MG63 (cell line): Measurements from ENCODE around the gene SOS2. TPM values are rescaled to one million over a fixed set of nuclear protein-coding genes. Genes with fewer than 3 reads are reported as not detected.

Source experiments
- DNase-seq: peaks from one replicate; pipeline ENCODE4 v3.0.0-alpha.2; 2020
- H3K27me3 ChIP-seq: fragments of 250-450 bp; sonication (Bioruptor Pico); 2 replicates; pipeline ENCODE4 v1.5.1; 2020; ENCODE audit warnings: mild to moderate bottlenecking, moderate library complexity
- H3K36me3 ChIP-seq: fragments of 250-450 bp; sonication (Bioruptor Pico); 2 replicates; pipeline ENCODE4 v1.5.1; 2020; ENCODE audit warnings: mild to moderate bottlenecking, moderate library complexity
- H3K4me3 ChIP-seq: fragments of 250-450 bp; sonication (Bioruptor Pico); 2 replicates; pipeline ENCODE4 v1.5.1; 2020; ENCODE audit warnings: mild to moderate bottlenecking, moderate library complexity
- H3K9me3 ChIP-seq: fragments of 250-450 bp; sonication (Bioruptor Pico); 2 replicates; pipeline ENCODE4 v1.5.1; 2020; ENCODE audit warnings: mild to moderate bottlenecking, moderate library complexity
- total RNA-seq: library from RNA; depleted of rRNA; stranded (reverse); fragments of >200 nt; shearing (Covaris generic); gene quantifications from 2 replicates; pipeline ENCODE4 v1.2.3, GENCODE V29; 2014; ENCODE audit warnings: low replicate concordance

Gene SOS2
- total RNA-seq, 1 experiment from 2014 or later = 3.4 TPM

DNA sequence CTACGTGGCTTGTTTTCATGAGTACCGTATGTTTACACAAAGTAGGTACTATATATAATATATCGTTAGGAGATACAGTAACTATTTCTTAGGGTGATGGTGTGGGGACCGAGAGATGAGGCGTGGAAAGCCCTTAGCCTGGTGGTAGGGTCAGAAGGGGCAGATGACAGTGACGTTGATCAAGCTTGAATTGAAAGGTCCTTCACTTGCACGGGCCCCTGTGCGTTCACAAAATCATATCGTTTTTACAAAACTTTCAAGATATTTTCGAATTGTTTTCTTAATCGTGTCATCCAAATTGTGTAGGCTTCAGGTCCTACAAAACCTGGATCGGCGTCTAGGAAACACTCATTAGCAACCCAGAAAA is 881 bp upstream of the SOS2 start:
- no peak for DNase-seq
- H3K4me3 ChIP-seq = peak overlapping the region; percentile 82
- no peaks in the 10 kb centered on the region for H3K9me3 ChIP-seq
- H3K27me3 ChIP-seq = no peaks in the 10 kb centered on the region
- H3K36me3 ChIP-seq = peaks cover 7% of the 10 kb centered on the region; the same call in 1 of the 2 replicates

DNA sequence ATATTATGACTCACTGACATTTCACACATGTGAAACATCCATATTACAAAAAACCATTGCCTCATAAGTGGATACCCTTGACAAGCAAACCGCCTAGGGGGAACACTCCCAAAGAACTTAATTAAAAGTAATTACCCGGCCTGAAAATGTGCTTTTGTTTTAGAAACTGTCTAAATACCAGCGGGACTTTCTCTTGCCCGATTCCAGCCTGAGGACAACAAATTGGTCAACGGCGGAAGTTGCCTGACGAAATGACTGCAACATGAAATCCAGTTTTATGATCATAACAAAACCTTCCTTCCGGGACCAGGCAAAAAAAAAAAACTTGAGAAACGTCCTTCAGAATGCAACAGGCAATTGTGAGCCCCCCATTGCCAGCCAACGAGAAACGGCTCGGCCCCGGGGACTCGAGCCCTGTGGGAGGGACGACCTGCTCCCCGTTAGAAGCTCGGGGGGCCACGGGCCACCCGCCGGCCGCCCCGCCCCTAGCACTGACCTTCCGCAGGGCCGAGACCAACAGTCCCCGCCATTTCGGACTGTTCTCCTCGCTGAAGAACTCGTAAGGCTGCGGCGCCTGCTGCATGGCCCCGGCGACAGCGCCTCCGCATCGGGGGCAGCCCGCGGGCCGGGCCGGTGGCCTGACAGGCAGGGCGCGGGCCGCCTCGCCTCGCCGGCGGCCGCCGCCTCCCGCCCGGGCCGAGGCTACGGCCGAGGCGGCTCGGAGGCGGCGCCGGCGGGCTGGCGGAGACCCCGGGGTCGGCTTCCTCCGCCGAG is 490 bp downstream of the SOS2 start:
- Histone ChIP-seq H3K4me3 (peak overlapping the region; percentile 82), H3K9me3 (no peaks in the 10 kb centered on the region), H3K27me3 (no peaks in the 10 kb centered on the region), H3K36me3 (peaks cover 7% of the 10 kb centered on the region; the same call in 1 of the 2 replicates)
- DNase-seq = peak; percentile 37

DNA sequence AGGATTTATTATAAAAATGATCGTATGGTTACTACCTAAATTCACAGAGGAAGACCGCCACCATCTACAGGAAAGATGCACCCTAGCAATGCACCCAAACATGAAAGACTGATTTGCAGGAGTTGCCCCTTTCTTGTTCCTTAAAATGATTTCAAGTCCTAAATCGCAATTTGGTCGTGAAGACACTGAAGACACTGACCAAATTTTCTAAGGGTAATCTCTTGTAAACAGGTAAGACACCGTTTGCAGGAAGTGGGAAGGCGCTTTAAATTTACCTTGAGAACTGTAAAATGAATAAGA is 1.0 kb downstream of the SOS2 start:
- Histone ChIP-seq H3K4me3 (peak overlapping the region; percentile 82), H3K9me3 (no peaks in the 10 kb centered on the region), H3K36me3 (peaks cover 7% of the 10 kb centered on the region; the same call in 1 of the 2 replicates), H3K27me3 (no peaks in the 10 kb centered on the region)
- DNase-seq = no peak

- H3K9me3 ChIP-seq = no peaks in the 10 kb centered on the region
- peaks cover 7% of the 10 kb centered on the region; the same call in 1 of the 2 replicates for H3K36me3 ChIP-seq
- H3K27me3 ChIP-seq = no peaks in the 10 kb centered on the region
- DNase-seq = no peak
- H3K4me3 ChIP-seq = peak overlapping the region; percentile 82
Observed at GRCh38 chr14:50229681-50230080, 1.7 kb downstream of the SOS2 start.

GRCh38 chr14:50228313-50228712 is 3.1 kb downstream of the SOS2 start:
- no peaks in the 10 kb centered on the region for H3K9me3 ChIP-seq
- H3K36me3 ChIP-seq = peaks cover 7% of the 10 kb centered on the region; the same call in 1 of the 2 replicates
- H3K27me3 ChIP-seq = no peaks in the 10 kb centered on the region
- no peak for DNase-seq
- no peak overlapping the region for H3K4me3 ChIP-seq

DNA sequence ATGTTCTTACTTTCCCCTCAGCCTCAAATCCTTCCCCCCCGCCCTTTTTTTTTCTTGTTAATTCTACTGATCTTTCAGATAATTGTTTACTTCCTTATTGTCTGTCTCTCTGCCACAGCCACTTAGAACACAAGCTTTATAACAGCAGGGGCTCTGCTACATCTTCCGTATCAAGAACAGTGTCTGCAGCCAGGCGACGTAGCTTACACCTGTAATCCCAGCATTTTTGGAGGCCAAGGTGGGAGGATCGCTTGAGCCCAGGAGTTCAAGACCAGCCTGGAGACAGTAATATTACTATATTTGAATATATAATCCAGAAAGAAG is 5.4 kb downstream of the SOS2 start:
- Histone ChIP-seq H3K9me3 (no peaks in the 10 kb centered on the region), H3K36me3 (peaks cover 7% of the 10 kb centered on the region; the same call in 1 of the 2 replicates), H3K4me3 (no peak overlapping the region), H3K27me3 (no peaks in the 10 kb centered on the region)
- DNase-seq = no peak

DNA sequence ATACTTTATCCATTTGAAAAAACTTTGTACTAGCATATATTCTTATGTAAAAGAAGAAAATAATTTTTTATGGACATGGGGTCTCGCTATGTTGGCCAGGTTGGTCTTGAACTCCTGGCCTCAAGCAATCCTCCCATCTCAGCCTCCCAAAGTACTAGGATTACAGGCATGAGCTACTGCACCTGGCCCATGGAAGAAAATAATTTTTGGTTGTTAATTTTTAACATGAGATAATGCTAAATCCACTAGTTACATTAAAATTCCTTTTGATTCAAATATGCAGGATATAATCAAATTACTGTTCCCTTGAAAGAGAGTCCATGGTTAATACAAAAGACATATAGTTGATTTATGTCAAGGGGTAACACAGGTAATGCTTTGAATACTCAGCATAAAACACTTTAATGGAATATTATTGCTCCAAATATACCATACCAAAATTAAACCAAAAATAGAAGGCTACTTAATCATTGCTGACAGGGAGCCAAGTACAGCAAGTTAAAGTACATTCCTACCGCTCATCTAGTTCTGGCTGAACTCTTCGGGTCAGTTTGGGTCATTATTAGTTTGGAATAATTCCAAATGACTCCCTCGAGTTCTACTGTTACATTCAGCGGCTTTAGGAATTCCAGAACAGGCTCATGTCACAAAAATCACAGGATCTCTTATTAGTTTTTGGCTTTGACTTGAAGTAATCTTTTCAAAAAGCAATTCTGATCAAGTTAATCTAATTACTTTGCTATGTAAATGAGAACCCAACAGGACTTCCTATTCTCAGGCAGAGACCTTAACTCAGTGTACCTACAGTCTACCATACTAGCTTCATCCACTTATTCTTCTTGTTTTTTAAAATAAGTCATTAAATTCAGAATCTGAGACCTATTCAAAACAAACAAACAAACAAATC is 6.1 kb downstream of the SOS2 start:
- Histone ChIP-seq H3K9me3 (no peaks in the 10 kb centered on the region), H3K36me3 (peaks cover 7% of the 10 kb centered on the region; the same call in 1 of the 2 replicates), H3K27me3 (no peaks in the 10 kb centered on the region), H3K4me3 (no peak overlapping the region)
- no peak for DNase-seq

GRCh38 chr14:50222055-50222613 is 9.2 kb downstream of the SOS2 start:
- Histone ChIP-seq H3K4me3 (no peak overlapping the region), H3K9me3 (no peaks in the 10 kb centered on the region), H3K36me3 (no peaks in the 10 kb centered on the region), H3K27me3 (no peaks in the 10 kb centered on the region)
- no peak for DNase-seq

- H3K9me3 ChIP-seq = no peaks in the 10 kb centered on the region
- no peak for DNase-seq
Observed at GRCh38 chr14:50218501-50218900, 12.9 kb downstream of the SOS2 start.

GRCh38 chr14:50215416-50215815 is 16.0 kb downstream of the SOS2 start:
- no peaks in the 10 kb centered on the region for H3K27me3 ChIP-seq
- no peak for DNase-seq
- H3K36me3 ChIP-seq = no peaks in the 10 kb centered on the region
- no peaks in the 10 kb centered on the region for H3K9me3 ChIP-seq
- H3K4me3 ChIP-seq = no peak overlapping the region

More at GRCh38 chr14:50218501-50218900, 12.9 kb downstream of the SOS2 start:
- Histone ChIP-seq H3K4me3 (no peak overlapping the region), H3K36me3 (no peaks in the 10 kb centered on the region), H3K27me3 (no peaks in the 10 kb centered on the region)

GRCh38 chr14:50213795-50214194 is 17.6 kb downstream of the SOS2 start:
- no peak overlapping the region for H3K4me3 ChIP-seq
- H3K9me3 ChIP-seq = no peaks in the 10 kb centered on the region
- DNase-seq = no peak
- no peaks in the 10 kb centered on the region for H3K36me3 ChIP-seq
- no peaks in the 10 kb centered on the region for H3K27me3 ChIP-seq

GRCh38 chr14:50212726-50213125 is 18.7 kb downstream of the SOS2 start:
- Histone ChIP-seq H3K27me3 (no peaks in the 10 kb centered on the region), H3K4me3 (no peak overlapping the region), H3K9me3 (no peaks in the 10 kb centered on the region), H3K36me3 (no peaks in the 10 kb centered on the region)
- no peak for DNase-seq

DNA sequence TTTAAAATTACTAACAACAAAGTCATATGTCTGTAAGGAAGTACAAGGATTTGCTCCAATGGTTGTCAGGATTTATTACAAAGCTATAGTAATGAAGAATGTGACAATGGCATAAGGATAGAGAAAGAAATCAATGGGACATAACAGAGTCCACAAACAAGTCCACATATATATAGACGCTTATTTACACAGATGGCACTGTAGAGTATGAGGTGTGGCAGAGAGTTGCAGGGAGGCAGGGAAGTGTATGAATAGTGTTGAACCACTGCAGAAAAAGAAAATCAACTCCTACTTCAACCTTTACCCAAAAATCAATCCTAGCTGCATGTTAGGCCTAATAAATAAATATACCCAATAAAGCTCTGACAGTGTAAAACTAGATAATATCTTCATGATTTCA is 21.3 kb downstream of the SOS2 start:
- Histone ChIP-seq H3K27me3 (no peaks in the 10 kb centered on the region), H3K9me3 (no peaks in the 10 kb centered on the region), H3K4me3 (no peak overlapping the region), H3K36me3 (no peaks in the 10 kb centered on the region)
- no peak for DNase-seq

DNA sequence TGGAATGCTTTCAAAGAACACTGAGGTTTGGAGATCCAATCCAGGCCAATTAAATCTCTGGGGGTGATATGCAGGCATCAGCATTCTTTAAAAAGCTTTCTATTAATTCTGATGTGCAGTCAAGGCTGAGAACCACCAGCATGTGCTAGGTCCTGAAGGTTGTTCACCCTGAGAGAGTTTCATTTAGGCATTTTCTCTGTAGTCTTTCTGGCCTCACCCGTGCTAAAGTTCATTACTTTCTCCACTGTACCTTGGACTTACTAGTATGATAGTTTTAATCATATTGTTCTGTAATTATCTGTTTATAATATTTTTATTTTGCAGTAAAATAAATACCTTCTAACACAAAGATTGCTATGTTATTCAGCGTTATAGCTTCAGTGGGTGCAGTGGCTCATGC is 32.9 kb downstream of the SOS2 start:
- Histone ChIP-seq H3K27me3 (no peaks in the 10 kb centered on the region), H3K4me3 (no peak overlapping the region), H3K9me3 (no peaks in the 10 kb centered on the region), H3K36me3 (peaks cover 4% of the 10 kb centered on the region)
- DNase-seq = no peak

DNA sequence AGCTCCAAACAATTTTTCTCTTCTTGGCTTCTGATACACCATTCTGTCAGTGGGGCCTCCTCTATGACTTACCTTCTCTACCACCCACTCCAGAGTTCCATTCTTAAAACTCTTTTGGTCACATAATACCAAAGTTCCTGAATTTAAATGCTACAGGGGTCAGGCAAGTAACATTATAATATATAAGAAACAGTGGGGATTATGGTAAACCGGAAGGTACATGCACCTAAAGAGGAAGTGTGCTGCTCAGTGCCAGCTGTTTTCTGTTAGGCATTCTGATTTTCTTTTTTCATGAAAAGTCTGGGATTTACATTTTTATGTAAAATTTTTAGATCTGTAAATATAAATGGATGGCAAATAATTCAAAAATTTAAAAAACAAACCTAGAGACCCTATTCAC is 39.9 kb downstream of the SOS2 start:
- H3K9me3 ChIP-seq = no peaks in the 10 kb centered on the region
- H3K36me3 ChIP-seq = no peaks in the 10 kb centered on the region
- DNase-seq = no peak
- H3K27me3 ChIP-seq = no peaks in the 10 kb centered on the region
- H3K4me3 ChIP-seq = no peak overlapping the region

DNA sequence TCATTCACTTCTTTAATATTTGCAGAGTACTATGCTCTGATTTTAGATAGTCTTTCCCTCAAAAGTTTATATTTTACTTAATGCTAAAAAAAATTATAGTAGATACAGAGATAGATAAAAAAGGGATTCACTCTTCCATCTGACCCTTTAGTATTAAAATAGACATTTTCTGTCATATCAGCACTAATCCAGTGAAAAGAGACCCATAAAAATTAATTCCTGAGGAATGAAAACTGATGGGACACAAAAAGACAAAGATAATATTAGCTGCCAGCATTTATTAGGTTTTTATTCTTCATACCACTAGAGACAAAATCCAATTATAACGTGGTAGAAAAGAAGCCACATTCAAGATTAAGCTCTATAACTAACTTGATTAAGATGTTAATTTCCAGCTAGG is 45.3 kb downstream of the SOS2 start:
- Histone ChIP-seq H3K9me3 (no peaks in the 10 kb centered on the region), H3K27me3 (no peaks in the 10 kb centered on the region), H3K4me3 (no peak overlapping the region), H3K36me3 (no peaks in the 10 kb centered on the region)
- DNase-seq = no peak

DNA sequence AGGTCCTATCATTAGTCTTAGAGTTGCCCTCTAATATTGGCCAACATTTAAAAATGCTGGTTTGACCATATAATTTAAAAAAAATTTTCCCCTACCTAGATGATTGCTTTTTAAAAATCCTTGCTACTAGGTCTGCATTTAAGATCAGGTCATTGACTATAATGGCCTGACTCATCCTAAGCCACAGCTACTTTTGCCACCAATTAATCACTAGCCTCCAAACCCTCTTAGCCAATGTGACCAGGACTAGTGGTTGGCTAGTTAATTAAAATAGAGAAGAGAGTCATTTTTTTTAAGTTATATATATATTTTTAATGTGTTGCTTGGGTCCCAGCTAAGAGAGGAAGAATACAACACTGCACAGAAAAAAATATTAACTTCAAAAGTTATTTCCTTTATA is 57.5 kb downstream of the SOS2 start:
- no peaks in the 10 kb centered on the region for H3K36me3 ChIP-seq
- DNase-seq = no peak
- H3K27me3 ChIP-seq = no peaks in the 10 kb centered on the region
- no peak overlapping the region for H3K4me3 ChIP-seq
- H3K9me3 ChIP-seq = no peaks in the 10 kb centered on the region
